GM18867 (cell line): ENCODE results near the gene TTC38.

ENCODE experiments used
- ATAC-seq: cut with Tn5 transposase; IDR thresholded peaks from one replicate; pipeline ENCODE4 v1.9.1; 2021; ENCODE audit warnings: mild to moderate bottlenecking, moderate library complexity; ENCODE audit not compliant: unreplicated experiment

The TTC38 gene

DNA sequence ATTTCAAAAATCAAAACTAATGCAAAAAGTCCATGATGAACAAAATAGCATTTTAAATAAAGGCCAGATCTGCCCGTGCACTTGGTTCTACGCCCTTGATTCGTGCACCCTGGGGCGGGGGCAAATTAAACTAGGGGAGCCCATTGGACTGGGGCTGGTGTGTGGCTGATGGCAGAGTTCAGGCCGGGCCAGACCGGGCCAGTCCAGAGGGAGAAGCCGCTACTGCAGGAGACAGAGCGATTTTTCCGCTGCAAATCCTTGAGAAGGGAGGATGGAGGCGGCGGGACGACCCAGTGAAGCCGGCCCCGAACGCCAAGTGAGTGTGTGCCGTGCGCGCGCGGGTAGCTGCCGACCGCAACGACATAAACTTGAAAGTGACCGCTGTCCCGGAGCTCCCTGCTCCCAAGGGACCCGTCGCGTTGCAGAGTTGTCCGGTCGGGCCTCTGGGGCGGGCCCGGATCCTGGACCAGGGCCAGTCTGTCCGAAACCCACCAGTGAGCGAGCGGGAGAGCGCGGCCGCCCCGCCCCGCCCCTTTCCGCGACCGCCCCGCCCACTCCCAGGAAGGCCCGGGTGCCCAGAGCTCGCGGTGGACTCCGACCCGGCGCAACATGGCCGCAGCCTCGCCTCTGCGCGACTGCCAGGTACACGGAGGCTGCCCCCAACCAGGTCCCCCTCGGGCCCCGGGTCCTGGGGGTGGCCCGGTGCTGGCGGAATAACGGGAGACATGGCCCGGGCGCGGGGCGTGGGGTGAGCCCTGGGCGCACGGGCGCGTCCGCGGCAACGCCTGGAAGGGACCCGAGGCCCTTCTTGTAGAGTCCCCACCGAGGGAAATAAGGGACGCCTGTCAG is at the start of gene TTC38:
Gene TTC38, plus strand, starts transcription at position 578 of the 849 bp plus-strand sequence. Its CDS starts 32 bp downstream, at position 610.
- peak; percentile 80 for ATAC-seq

DNA sequence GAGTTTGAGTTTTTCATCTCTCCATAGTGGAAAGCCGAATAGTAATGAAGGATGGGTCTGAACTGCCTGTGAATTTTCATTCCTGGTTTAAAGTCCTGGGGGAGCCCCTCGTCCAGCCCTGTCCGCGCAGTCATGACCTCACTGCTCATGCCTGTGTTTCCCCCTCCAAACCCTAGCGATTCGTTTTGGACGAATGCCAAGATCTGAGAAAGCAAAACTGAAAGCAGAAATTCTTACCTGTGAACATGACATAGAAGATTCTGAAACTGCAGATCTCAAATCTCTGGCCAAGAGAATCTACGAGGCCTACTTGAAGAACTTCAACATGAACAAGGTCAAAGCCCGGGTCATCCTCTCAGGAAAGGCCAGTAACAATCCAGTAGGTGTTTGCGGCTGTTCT is 48.2 kb upstream of the TTC38 start:
- no peak for ATAC-seq

DNA sequence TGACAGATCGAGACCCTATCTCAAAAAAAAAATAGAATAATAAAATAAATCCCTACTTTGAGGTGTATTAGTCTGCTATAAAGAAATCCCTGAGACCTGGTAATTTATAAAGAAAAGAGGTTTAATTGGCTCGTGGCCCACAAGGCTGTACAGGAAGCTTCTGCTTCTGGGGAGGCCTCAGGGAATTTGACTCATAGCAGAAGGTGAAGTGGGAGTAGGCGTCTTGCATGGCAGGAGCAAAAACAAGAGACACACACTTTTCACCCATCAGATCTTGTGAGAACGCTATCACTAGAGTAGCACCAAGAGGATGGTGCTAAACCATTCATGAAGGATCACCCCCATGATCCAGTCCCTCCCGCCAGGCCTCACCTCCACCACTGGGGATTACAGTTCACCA is 46.9 kb upstream of the TTC38 start:
- ATAC-seq: no peak

DNA sequence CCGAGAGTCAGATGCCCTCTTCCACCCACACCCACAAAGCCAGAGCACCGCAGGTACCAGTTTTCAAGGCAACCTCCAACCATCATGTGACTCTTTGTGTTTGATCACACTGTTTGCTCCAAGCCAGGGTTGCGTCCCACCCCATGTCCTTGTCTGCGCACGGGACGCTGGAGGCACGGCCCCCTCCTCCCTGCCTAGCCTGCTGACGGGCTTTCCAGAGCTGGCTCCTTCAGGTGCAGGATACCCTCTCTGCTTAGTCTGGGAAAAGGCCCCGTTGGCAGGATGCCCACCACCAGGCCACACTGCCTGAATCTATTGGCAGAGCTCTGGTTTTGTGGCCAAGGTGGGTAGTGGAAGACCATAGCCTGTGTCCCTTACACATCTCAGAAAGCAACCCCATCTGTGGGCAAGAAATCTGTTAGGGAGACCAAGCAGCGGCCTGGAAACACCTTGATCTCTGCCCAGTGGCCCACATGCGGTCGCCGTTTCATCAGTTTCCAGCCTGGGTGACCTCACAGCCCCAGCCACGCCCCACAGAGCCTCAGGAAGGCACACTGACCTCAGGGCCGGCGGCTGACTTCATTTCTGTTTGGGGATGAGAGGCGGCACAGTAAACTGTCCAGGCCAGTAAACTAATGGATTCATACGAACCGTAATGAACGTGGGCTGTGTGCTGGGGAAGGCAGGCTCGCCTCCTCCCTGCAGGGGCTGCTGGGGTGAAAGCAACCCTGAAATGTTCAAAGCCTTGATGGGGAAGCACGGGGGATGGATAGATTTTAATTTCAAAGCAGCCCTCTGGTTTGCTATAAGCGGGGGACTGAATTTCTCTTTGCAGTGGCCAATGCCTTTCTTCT is 43.5 kb upstream of the TTC38 start:
- ATAC-seq: no peak

DNA sequence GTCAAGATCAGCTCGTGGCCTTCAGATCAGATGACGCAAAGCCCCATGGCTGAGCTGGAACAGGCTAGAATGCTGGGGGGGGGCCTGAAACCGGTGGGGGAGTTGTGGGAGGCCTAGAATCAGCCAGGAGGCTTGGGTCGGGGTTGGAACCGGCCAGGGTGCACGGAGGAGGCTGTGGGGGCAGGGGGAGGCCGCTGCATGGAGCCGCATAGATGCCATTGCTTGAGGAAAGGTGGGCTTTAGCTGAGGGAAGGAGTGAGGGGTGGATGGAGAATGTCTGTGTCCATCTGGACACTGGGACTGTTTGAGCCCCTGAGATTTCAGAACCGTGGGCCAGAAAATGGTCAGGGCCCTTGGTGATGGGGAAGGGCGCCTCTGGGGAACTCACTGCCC is 42.9 kb upstream of the TTC38 start:
- ATAC-seq: no peak

DNA sequence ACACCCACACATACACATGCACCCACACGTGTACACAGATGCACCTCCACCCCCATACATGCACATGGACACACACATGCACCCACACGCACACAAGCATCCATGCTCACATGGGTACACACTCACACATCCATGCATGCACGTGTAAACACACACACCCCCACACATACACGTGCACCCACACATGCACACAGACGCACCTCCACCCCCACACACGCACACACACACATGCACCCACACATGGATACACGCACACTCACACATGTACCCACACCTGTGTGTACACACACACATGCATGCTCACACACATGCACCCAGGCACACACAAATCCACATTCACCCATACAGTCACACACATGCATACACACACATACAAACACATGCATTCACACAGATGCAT is 42.2 kb upstream of the TTC38 start:
- no peak for ATAC-seq

DNA sequence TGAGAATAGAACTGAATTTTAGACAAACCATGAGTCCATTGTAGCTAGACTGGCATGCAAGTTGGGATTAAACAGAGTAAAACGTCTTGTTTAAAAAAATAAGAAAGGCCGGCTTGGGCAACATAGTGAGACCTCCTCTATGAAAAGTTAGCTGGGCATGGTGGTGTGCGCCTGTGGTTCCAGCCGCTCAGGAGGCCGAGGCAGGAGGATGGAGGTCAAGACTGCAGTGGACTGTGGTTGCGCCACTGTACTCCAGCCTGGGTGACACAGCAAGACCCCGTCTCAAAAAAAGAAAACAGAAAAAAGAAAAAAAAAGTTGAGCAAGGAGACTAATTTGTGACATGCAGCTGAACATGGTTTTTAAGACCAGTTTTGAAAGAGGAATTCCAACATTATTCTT is 41.2 kb upstream of the TTC38 start:
- no peak for ATAC-seq

DNA sequence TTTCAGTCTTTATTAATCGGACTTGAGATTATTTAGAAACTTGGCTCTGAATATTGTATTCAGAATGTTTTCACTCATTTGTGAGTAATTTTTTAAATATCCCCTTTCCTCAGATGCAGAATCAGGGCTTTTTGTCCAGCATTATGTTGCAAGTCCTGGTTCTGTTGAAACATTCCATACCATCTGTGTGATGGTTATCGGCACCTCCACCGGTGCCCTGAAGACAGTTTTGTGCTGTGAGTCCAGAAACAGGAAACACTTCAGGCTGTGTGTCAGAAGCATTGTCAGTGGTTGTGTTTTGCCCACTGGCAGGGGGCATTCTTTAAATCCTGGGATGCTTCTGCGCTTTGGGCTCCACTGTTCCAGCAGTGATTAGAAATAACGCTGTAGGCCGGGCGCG is 38.1 kb upstream of the TTC38 start:
- no peak for ATAC-seq

DNA sequence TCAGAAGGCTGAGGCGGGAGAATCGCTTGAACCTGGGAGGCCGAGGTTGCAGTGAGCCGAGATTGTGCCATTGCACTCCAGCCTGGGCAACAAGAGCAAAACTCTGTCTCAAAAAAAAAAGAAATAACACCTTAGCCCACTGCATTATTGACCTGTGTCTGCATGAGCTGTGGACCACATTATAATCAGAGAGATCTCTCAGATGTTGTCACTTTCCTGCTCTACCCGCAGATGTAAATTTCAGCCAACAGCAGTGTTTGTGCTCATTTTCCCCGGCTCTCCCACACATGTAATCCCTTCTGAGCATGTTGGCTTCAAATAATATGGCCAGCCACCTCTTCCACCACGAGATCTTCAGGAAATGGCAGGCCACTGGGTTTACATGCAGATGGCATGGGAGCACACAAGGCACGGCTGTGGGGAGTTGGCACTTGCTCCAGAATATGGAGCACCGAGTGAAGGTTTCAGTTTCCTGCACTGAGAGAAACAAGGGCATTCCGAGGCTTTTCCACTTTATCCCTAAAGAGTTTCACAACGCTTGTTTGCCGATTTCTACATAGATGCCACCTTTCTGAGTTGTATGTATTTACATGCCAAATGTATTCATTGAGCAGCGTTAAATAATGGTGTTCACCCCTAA is 37.4 kb upstream of the TTC38 start:
- ATAC-seq: no peak

DNA sequence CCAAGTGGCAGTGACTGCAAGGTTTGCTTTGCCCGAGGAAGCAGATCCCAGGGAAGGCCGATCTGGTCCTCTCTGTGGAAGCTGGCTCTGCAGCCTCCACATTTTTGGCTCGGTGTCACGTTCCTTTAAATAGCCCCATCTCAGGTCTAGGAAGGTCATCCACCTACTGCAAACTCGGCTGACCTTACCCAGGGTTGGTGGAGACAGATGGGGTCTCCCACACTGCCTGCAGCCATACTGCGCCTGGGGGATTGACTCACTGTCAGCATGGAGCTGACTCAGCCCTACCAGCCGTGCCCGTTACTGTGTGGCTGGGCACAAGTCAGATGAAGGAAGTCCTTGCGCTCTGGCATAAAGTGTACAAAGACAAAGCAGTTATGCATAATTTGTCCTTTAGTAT is 34.6 kb upstream of the TTC38 start:
- no peak for ATAC-seq

DNA sequence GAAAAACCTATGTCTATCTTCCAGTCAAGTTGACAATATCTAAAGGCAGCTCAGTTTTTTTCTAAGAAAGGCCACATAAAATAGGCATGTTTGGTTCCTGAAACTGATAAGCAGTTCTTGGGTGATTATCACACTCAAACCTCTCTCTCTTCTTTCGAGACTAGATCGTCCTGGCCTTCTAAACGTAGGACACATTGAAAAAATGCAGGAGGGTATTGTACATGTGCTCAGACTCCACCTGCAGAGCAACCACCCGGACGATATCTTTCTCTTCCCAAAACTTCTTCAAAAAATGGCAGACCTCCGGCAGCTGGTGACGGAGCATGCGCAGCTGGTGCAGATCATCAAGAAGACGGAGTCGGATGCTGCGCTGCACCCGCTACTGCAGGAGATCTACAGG is 32.8 kb upstream of the TTC38 start:
- no peak for ATAC-seq

DNA sequence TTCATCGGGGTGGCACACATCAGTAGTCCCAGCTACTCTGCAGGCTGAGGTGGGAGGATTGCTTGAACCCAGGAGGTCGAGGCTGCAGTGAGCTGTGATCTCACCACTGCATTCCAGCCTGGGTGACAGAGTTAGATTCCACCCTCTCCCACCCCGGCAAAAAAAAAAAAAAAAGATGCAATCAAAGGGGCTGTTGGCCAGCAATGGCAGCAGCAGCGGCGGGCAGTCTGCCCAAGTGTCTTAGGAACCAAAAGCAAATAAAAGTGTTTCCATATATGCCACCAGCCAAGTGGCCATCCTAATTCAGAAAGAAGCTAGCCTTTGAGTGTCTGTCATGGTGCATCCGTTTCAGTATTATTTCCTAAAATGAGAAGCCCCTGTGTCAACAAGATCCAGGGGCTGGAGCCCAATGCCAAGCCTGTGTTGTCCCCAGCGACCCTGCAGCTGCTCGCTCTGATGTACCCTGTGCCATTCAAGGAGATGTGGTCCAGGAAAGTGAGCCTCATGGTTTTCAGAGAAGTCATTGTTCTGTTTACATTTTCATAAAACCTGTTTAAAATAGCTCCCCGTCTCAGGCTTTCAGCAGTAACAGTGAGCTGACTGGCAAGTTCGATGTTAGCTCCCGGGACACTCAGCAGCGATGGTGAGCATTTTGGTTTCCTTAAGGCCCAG is 30.2 kb upstream of the TTC38 start:
- no peak for ATAC-seq

DNA sequence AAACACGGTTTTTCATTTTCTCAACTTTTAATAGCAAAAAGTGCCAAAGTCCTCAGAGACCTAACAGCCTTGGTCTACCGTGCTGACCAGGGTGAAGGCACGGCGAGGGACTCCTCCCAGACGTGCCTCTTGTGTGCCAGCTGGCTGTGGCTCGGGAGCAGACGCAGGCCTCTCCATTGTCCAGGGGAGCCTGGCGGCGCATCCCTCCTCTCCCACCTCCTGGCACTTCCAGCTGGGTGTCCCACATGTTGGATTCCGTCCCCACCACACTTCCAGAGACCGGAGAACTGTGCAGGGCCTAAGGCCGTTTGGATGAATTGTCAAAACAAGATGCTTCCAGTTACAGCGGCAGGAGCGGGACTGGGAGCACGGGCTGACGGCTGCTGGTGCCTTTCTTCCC is 29.3 kb upstream of the TTC38 start:
- no peak for ATAC-seq

DNA sequence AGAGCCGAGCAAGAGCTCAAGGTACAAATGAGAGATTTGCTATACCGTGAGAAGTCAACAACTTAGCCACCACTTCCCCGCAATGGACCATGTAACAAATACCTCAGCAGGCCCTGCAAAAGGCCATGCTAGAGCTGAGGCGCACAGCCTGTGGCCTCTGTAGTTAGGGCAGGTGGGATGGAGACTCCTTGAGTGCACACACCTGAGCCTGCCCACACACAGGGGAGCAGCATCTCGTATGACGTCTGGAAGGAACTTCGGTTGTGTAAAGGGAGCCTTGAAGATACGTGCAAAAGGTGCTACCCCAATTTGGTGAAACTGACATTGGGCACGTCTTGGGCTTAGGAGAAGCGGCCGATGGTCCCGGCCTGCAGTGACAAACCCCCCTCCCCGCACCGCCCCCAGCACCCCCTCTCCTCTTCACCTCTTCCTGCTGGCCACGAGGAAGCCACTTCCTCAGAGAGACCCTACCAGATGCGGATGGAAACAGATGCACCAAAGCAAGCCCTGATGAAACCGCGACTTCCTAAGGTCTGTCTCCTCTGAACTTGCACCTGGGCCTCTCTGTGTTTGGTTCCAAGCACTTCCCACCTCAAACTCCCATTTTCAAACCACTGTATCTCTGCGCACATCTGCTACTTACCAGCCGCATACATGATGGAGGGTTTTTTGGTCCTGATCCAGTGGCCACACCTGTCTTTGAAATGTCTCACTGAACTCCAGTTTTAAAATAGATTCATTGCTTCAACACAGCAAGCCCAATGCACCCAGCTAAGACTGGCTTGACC is 28.4 kb upstream of the TTC38 start:
- ATAC-seq: no peak

DNA sequence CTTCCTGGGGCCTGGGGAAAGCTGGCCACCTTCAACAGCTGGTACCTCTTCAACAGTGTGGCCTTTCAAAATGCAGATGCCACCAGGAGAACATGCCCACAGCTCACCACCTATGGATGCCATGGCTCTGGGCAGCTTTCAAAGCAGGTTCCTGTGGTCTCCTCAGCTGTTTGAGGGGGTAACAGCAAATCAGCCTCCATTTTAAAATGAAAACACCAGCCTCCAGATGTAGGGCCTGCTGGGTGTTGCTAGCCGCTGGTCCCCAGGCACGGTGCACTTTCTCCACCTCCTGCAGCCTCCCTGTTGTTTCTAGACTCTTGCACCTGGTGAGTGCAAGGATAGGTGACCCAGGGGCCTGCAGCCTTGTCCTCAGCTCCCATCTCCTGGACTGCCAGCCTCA is 27.7 kb upstream of the TTC38 start:
- no peak for ATAC-seq

DNA sequence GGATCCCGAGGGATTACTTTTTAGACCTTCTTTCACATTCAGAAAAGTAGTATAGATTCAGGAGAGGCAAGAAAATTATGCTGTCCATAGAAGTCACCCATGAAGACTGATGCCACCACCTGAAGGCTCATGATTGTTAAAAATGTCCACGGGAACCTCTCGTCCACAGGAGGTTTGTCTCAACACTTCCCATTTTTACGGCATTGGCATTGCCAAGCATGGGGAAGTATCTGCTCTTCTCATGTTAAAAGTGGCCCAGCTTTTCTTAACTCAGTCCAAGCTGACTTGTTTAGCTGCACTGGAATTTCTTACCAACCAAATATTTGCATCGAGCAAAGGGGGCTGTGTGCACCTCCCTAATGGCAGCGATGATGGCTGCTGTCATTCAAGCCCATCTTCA is 27.3 kb upstream of the TTC38 start:
- ATAC-seq: no peak

DNA sequence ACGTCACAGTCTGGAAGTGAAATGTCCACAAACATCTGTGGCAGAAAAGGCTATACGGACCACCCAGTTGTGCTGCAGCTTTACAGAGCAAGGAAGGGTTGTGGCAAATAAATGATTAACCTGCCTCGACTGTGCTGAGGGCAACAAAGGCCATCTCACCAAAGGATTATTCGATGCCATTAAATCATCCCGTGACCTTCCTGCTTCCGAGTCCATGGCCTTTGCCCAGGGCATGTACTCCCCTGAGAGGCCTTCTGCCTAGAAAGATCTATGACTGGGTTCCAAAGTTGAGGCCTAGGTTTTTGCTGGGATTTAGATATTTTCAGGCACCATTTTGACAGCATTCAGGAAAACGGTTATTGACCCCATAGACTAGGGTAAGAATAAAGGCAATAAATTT is 26.9 kb upstream of the TTC38 start:
- ATAC-seq: no peak

DNA sequence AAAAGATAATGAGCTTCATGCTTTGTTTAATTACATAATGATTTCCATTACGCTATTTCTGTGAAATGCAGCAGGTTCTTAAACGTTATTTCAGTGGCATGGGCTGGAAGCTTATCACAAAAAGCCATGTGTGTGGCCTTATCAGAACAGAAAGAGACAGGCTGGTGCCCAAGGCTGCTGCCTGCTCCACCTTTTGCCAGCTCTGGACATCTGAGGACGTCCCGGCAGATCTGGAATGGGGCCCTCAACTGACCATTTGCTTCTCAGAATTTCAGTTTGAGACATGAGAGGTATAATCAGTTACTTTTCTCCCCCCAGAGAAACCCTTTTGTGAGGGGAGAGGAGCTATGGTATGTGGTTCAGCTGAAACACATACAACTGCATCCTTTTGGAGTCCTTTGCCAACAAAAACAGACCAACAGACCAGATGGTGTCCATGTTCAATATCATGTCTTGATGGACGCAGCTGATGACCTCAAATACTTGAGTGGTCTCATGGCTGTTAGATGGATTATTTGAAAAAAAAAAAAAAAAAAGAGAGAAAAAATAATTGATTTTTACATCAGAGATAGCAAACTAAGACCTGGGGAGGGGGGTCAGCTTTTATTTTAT is 26.3 kb upstream of the TTC38 start:
- ATAC-seq: no peak

DNA sequence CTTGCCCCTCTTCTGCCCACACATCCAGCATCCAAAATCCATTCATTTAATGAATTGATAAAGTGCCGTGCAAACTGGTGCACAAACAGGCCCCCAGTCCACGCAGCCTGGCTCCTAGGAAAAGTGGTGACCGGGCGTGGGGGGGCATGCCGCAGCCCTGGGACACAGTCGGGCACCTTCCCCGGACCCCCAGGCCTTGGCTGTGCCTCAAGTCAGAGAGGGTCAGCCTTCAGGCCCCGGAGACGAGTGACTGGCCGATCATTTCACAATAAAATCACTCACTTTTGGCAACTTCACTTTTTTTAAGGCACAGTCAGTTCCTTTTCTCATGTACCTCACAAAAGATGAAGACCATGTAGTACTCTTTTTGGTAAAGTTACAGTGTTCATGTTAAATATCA is 25.7 kb upstream of the TTC38 start:
- ATAC-seq: no peak

DNA sequence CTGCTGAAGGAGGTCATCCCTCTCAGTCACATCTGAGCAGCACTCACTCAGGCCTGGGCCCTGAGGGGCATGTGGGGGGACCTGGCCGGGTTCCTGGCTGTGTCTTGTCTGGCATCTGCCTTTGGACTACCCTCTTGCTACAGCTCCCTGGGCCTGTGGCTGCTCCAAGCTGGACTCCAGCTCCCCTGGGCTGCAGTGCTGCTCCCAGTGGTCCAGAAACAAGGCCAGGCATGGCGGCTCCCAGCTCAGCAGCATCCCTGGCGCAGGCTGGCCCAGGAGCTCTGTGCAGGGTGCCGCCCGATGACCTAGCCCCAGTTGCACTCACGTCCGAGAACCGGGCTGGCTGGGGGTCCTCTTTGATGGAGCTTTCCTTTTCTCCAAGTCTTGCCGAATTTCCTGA is 23.0 kb upstream of the TTC38 start:
- no peak for ATAC-seq
